Ramos (cell line): ENCODE data around the gene PDCL3.

Source experiments
- in situ Hi-C: fragments of 300-500 bp; cut with MboI; formaldehyde crosslinking; loops from one replicate; pipeline ENCODE4 v1.14.3; 2022; ENCODE audit warnings: low sequenced_read_pairs; ENCODE audit not compliant: unreplicated experiment

The PDCL3 gene

GRCh38 chr2:100556746-100557145 is 6.0 kb upstream of the PDCL3 start:
- in situ Hi-C loops: no loop called here

GRCh38 chr2:100560216-100560830 is 2.5 kb upstream of the PDCL3 start:
- in situ Hi-C loops: no loop called here

- in situ Hi-C loops: no loop called here
These were observed 1.6 kb upstream of the PDCL3 start for GRCh38 chr2:100561191-100561590.

GRCh38 chr2:100563407-100564247 is 834 bp downstream of the PDCL3 start:
- in situ Hi-C loops: no loop called here

- in situ Hi-C loops: no loop called here
These were observed 6.2 kb downstream of the PDCL3 start for GRCh38 chr2:100568989-100569388.

GRCh38 chr2:100571668-100572067 is 8.9 kb downstream of the PDCL3 start:
- in situ Hi-C loops: no loop called here

- in situ Hi-C loops: no loop called here
These were observed 15.0 kb downstream of the PDCL3 start for GRCh38 chr2:100577777-100578176.

- in situ Hi-C loops: no loop called here
These were observed 17.8 kb downstream of the PDCL3 start for GRCh38 chr2:100580367-100581276.

GRCh38 chr2:100581277-100581612 is 18.5 kb downstream of the PDCL3 start:
- in situ Hi-C loops: no loop called here

GRCh38 chr2:100584816-100585215 is 22.0 kb downstream of the PDCL3 start:
- in situ Hi-C loops: no loop called here

- in situ Hi-C loops: no loop called here
These were observed 25.4 kb downstream of the PDCL3 start for GRCh38 chr2:100588071-100588786.

GRCh38 chr2:100589527-100589926 is 26.7 kb downstream of the PDCL3 start:
- in situ Hi-C loops: no loop called here

GRCh38 chr2:100592226-100592625 is 29.4 kb downstream of the PDCL3 start:
- in situ Hi-C loops: no loop called here

- in situ Hi-C loops: no loop called here
These were observed 33.7 kb downstream of the PDCL3 start for GRCh38 chr2:100596465-100596864.

GRCh38 chr2:100599566-100599965 is 36.8 kb downstream of the PDCL3 start:
- in situ Hi-C loops: no loop called here

GRCh38 chr2:100601661-100602060 is 38.9 kb downstream of the PDCL3 start:
- in situ Hi-C loops: no loop called here

GRCh38 chr2:100603414-100603813 is 40.6 kb downstream of the PDCL3 start:
- in situ Hi-C loops: no loop called here

GRCh38 chr2:100603948-100604633 is 41.3 kb downstream of the PDCL3 start:
- in situ Hi-C loops: no loop called here

GRCh38 chr2:100606332-100606725 is 43.5 kb downstream of the PDCL3 start:
- in situ Hi-C loops: no loop called here
